IPS-18a (cell line): ENCODE results near the gene CERT1.

Experiments
- H3K27ac ChIP-seq: one replicate; pipeline ENCODE4 v1.5.1; 2013; ENCODE audit warnings: low read length
- H3K27me3 ChIP-seq: one replicate; pipeline ENCODE4 v1.6.1; 2013; ENCODE audit warnings: mild to moderate bottlenecking, low read length; ENCODE audit not compliant: control insufficient read depth, insufficient read depth
- H3K36me3 ChIP-seq: one replicate; pipeline ENCODE4 v1.6.1; 2013; ENCODE audit warnings: low read depth, low read length; ENCODE audit not compliant: control insufficient read depth
- H3K4me1 ChIP-seq: one replicate; pipeline ENCODE4 v1.6.1; 2013; ENCODE audit warnings: low read depth, low read length; ENCODE audit not compliant: control insufficient read depth
- H3K4me3 ChIP-seq: one replicate; pipeline ENCODE4 v1.5.1; 2013; ENCODE audit warnings: low read length
- H3K9ac ChIP-seq: one replicate; pipeline ENCODE4 v1.6.1; 2013; ENCODE audit warnings: mild to moderate bottlenecking, low read length, moderate library complexity
- H3K9me3 ChIP-seq: one replicate; pipeline ENCODE4 v1.6.1; 2013; ENCODE audit warnings: low read depth, low read length; ENCODE audit not compliant: control insufficient read depth

CERT1 gene

DNA sequence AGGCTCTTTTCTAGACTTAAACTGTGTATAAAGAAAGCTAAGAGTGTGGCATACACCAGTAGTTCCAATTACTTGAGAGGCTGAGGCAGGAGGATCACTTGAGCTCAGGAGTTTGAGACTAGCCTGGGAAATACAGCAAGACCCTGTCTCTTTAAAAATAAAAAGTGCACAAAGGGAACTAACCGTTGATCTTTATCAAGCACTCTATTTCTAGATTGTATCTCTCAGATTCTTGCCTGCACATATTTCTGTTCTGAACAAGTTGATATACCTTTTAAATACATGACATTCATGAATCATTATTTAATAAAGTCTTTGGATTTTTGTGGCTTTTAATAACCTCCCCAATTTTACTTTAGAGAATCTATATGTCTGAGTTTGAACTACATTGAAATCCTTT lies 127.2 kb downstream of the CERT1 start:
- Histone ChIP-seq H3K9me3 (no peaks in the 10 kb centered on the region), H3K9ac (no peak overlapping the region), H3K4me3 (no peak overlapping the region), H3K36me3 (peaks cover 34% of the 10 kb centered on the region), H3K27ac (no peak overlapping the region), H3K4me1 (no peaks in the 10 kb centered on the region), H3K27me3 (no peaks in the 10 kb centered on the region)

GRCh38 chr5:75381456-75381855 lies 130.0 kb downstream of the CERT1 start:
- H3K36me3 ChIP-seq, result peaks cover 48% of the 10 kb centered on the region
- H3K4me3 ChIP-seq, result no peak overlapping the region

GRCh38 chr5:75380099-75380498 lies 131.3 kb downstream of the CERT1 start:
- Histone ChIP-seq H3K4me1 (no peaks in the 10 kb centered on the region), H3K36me3 (peaks cover 42% of the 10 kb centered on the region), H3K9ac (no peak overlapping the region), H3K27me3 (no peaks in the 10 kb centered on the region), H3K27ac (no peak overlapping the region), H3K9me3 (no peaks in the 10 kb centered on the region), H3K4me3 (no peak overlapping the region)

More at GRCh38 chr5:75381456-75381855, 130.0 kb downstream of the CERT1 start:
- Histone ChIP-seq H3K27me3 (no peaks in the 10 kb centered on the region), H3K4me1 (no peaks in the 10 kb centered on the region), H3K9ac (no peak overlapping the region), H3K27ac (no peak overlapping the region), H3K9me3 (no peaks in the 10 kb centered on the region)

- peaks cover 29% of the 10 kb centered on the region for H3K36me3 ChIP-seq
- no peaks in the 10 kb centered on the region for H3K27me3 ChIP-seq
- H3K9me3 ChIP-seq, result no peaks in the 10 kb centered on the region
- no peaks in the 10 kb centered on the region for H3K4me1 ChIP-seq
- H3K4me3 ChIP-seq, result no peak overlapping the region
- no peak overlapping the region for H3K9ac ChIP-seq
- no peak overlapping the region for H3K27ac ChIP-seq
Measured at GRCh38 chr5:75375414-75375813, 136.0 kb downstream of the CERT1 start.

GRCh38 chr5:75374394-75374814 lies 137.0 kb downstream of the CERT1 start:
- no peaks in the 10 kb centered on the region for H3K9me3 ChIP-seq
- H3K27me3 ChIP-seq, result no peaks in the 10 kb centered on the region
- H3K36me3 ChIP-seq, result peaks cover 20% of the 10 kb centered on the region
- H3K9ac ChIP-seq, result no peak overlapping the region
- H3K4me1 ChIP-seq, result no peaks in the 10 kb centered on the region
- no peak overlapping the region for H3K27ac ChIP-seq
- H3K4me3 ChIP-seq, result no peak overlapping the region

- Histone ChIP-seq H3K27me3 (no peaks in the 10 kb centered on the region), H3K4me3 (no peak overlapping the region), H3K27ac (no peak overlapping the region), H3K9me3 (no peaks in the 10 kb centered on the region), H3K9ac (no peak overlapping the region), H3K4me1 (no peaks in the 10 kb centered on the region), H3K36me3 (peaks cover 15% of the 10 kb centered on the region)
Measured at GRCh38 chr5:75373862-75374261, 137.6 kb downstream of the CERT1 start.

DNA sequence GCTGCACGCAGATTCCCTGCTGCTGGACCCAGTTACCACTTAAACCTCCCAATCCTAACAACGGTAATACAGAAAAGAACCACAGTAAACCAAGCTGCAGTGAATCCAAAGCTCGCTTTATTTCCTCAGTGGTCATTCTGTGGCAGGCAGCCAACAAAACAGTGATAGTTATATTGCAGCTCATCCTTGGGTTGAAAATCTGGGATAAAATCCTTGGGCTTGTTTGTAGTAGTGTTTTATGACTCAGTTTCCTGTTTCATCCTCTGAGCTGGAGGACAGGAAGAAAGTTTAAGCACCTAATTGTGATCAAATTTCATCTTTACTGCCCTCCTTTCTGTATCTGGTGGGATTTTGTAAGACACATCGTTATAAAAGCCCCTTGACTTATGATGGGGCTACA lies 143.0 kb downstream of the CERT1 start:
- Histone ChIP-seq H3K27ac (no peak overlapping the region), H3K9ac (no peak overlapping the region), H3K4me3 (no peak overlapping the region), H3K9me3 (no peaks in the 10 kb centered on the region), H3K4me1 (peaks cover 4% of the 10 kb centered on the region), H3K27me3 (no peaks in the 10 kb centered on the region), H3K36me3 (peaks cover 5% of the 10 kb centered on the region)

- no peak overlapping the region for H3K27ac ChIP-seq
- no peak overlapping the region for H3K9ac ChIP-seq
- H3K27me3 ChIP-seq, result no peaks in the 10 kb centered on the region
Measured at GRCh38 chr5:75367401-75367800, 144.0 kb downstream of the CERT1 start.

DNA sequence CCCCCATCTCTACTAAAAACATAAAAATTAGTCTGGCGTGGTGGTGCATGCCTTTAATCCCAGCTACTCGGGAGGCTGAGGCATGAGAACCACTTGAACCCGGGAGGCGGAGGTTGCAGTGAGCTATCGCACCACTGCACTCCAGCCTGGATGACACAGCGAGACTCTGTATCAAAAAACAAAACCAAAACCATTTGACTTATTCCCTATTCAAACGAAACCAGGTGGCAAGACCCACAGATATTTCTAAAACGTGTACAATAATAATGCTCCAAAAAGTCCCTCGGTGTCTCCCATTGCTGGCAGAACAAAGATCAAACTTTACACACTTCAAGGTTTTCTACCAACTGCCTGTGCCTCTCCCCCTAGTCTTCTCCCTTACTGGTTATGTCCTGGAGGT lies 144.6 kb downstream of the CERT1 start:
- H3K9ac ChIP-seq, result no peak overlapping the region
- no peak overlapping the region for H3K4me3 ChIP-seq
- H3K36me3 ChIP-seq, result peaks cover 4% of the 10 kb centered on the region
- no peak overlapping the region for H3K27ac ChIP-seq
- H3K9me3 ChIP-seq, result no peaks in the 10 kb centered on the region
- peaks cover 4% of the 10 kb centered on the region for H3K4me1 ChIP-seq
- H3K27me3 ChIP-seq, result no peaks in the 10 kb centered on the region

More at GRCh38 chr5:75367401-75367800, 144.0 kb downstream of the CERT1 start:
- no peaks in the 10 kb centered on the region for H3K36me3 ChIP-seq
- H3K4me3 ChIP-seq, result no peak overlapping the region
- H3K9me3 ChIP-seq, result no peaks in the 10 kb centered on the region
- peaks cover 4% of the 10 kb centered on the region for H3K4me1 ChIP-seq

DNA sequence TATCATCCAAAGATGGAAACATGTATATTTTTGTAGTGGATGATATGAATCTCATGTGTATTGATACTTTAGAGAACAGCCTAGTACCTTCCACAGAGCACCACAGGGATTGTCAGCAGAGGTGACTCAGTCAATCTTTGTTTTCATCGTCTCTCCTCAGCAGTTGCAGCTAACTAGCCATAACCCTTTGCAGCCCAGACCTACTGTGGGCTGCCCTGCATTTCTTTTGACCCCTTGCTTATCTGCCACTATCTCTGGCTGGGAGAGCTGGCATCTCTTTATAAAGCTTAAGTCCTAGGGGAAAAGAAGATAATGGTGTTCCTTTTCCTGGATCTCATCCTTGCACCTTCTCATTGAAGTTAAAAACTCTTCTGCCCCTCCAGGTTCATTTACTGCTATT lies 145.7 kb downstream of the CERT1 start:
- Histone ChIP-seq H3K4me1 (peaks cover 4% of the 10 kb centered on the region), H3K9ac (no peak overlapping the region), H3K27me3 (no peaks in the 10 kb centered on the region), H3K4me3 (no peak overlapping the region), H3K9me3 (no peaks in the 10 kb centered on the region), H3K36me3 (peaks cover 14% of the 10 kb centered on the region), H3K27ac (no peak overlapping the region)

- H3K27me3 ChIP-seq, result no peaks in the 10 kb centered on the region
- no peak overlapping the region for H3K4me3 ChIP-seq
- no peaks in the 10 kb centered on the region for H3K9me3 ChIP-seq
- peaks cover 4% of the 10 kb centered on the region for H3K4me1 ChIP-seq
- peaks cover 24% of the 10 kb centered on the region for H3K36me3 ChIP-seq
- no peak overlapping the region for H3K27ac ChIP-seq
- H3K9ac ChIP-seq, result no peak overlapping the region
Measured at GRCh38 chr5:75364571-75365280, 146.7 kb downstream of the CERT1 start.
